ENCODE results near the gene IRX5. TPM values are rescaled to one million over a fixed set of nuclear protein-coding genes. Genes with fewer than 3 reads are reported as not detected.

IRX5 gene
- total RNA-seq, 1 donor from 2014 or later = 4.3 TPM

DNA sequence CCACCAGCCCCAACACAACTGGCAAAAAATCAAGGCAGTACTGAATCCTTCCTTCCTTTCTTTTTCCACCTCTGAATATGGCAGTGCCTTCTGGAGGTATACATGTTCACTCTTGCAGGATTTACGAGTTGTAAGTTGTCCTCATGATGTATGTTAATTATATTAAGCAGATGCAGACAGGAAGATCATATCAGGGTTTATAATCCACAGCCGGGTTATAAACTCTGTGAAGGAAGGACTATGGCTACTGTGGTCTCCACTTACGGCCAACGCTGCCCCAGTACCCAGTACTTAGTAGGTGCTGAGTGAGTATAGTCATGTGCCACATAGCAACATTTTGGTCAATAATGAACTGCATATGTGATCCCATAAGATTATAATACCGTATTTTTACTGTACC, 19.6 kb upstream of the IRX5 start:
- Mint-ChIP-seq H3K4me1 (ENCODE audit: unreplicated experiment) (no peaks in the 10 kb centered on the region), H3K9me3 (ENCODE audit: unreplicated experiment) (no peaks in the 10 kb centered on the region), H3K27ac (ENCODE audit: unreplicated experiment) (no peak overlapping the region), H3K27me3 (ENCODE audit: unreplicated experiment) (no peaks in the 10 kb centered on the region), H3K4me3 (ENCODE audit: unreplicated experiment) (no peak overlapping the region), H3K36me3 (ENCODE audit: unreplicated experiment) (peaks cover 4% of the 10 kb centered on the region)
- no peak for DNase-seq (ENCODE audit: extremely low spot score, unreplicated experiment)
- TF ChIP-seq CTCF (IDR thresholded peaks at IDR 0.05) = no peak

- Mint-ChIP-seq H3K4me1 (ENCODE audit: unreplicated experiment) (peaks cover 7% of the 10 kb centered on the region), H3K9me3 (ENCODE audit: unreplicated experiment) (no peaks in the 10 kb centered on the region), H3K27ac (ENCODE audit: unreplicated experiment) (no peak overlapping the region), H3K27me3 (ENCODE audit: unreplicated experiment) (no peaks in the 10 kb centered on the region), H3K36me3 (ENCODE audit: unreplicated experiment) (peaks cover 9% of the 10 kb centered on the region), H3K4me3 (ENCODE audit: unreplicated experiment) (no peak overlapping the region)
- no peak for DNase-seq (ENCODE audit: extremely low spot score, unreplicated experiment)
- no peak for TF ChIP-seq CTCF (IDR thresholded peaks at IDR 0.05)
Measured at GRCh38 chr16:54912720-54913119, 17.9 kb upstream of the IRX5 start.

- Mint-ChIP-seq H3K27ac (ENCODE audit: unreplicated experiment) (no peak overlapping the region), H3K9me3 (ENCODE audit: unreplicated experiment) (no peaks in the 10 kb centered on the region), H3K36me3 (ENCODE audit: unreplicated experiment) (peaks cover 17% of the 10 kb centered on the region), H3K4me3 (ENCODE audit: unreplicated experiment) (no peak overlapping the region), H3K4me1 (ENCODE audit: unreplicated experiment) (peaks cover 36% of the 10 kb centered on the region), H3K27me3 (ENCODE audit: unreplicated experiment) (no peaks in the 10 kb centered on the region)
- no peak for TF ChIP-seq CTCF (IDR thresholded peaks at IDR 0.05)
- no peak for DNase-seq (ENCODE audit: extremely low spot score, unreplicated experiment)
Measured at GRCh38 chr16:54921206-54921824, 9.3 kb upstream of the IRX5 start.

- H3K27ac Mint-ChIP-seq (ENCODE audit: unreplicated experiment) = no peak overlapping the region
- H3K27me3 Mint-ChIP-seq (ENCODE audit: unreplicated experiment) = no peaks in the 10 kb centered on the region
- TF ChIP-seq CTCF (IDR thresholded peaks at IDR 0.05) = no peak
- H3K36me3 Mint-ChIP-seq (ENCODE audit: unreplicated experiment) = peaks cover 8% of the 10 kb centered on the region
- no peak for DNase-seq (ENCODE audit: extremely low spot score, unreplicated experiment)
- no peaks in the 10 kb centered on the region for H3K9me3 Mint-ChIP-seq (ENCODE audit: unreplicated experiment)
- no peak overlapping the region for H3K4me3 Mint-ChIP-seq (ENCODE audit: unreplicated experiment)
- peaks cover 43% of the 10 kb centered on the region for H3K4me1 Mint-ChIP-seq (ENCODE audit: unreplicated experiment)
Measured at GRCh38 chr16:54923055-54923473, 7.6 kb upstream of the IRX5 start.

GRCh38 chr16:54923988-54924387, 6.7 kb upstream of the IRX5 start:
- no peaks in the 10 kb centered on the region for H3K9me3 Mint-ChIP-seq (ENCODE audit: unreplicated experiment)
- TF ChIP-seq CTCF (IDR thresholded peaks at IDR 0.05) = no peak
- no peaks in the 10 kb centered on the region for H3K27me3 Mint-ChIP-seq (ENCODE audit: unreplicated experiment)
- peaks cover 3% of the 10 kb centered on the region for H3K36me3 Mint-ChIP-seq (ENCODE audit: unreplicated experiment)
- no peak overlapping the region for H3K27ac Mint-ChIP-seq (ENCODE audit: unreplicated experiment)
- DNase-seq (ENCODE audit: extremely low spot score, unreplicated experiment) = no peak
- H3K4me3 Mint-ChIP-seq (ENCODE audit: unreplicated experiment) = no peak overlapping the region
- peaks cover 43% of the 10 kb centered on the region for H3K4me1 Mint-ChIP-seq (ENCODE audit: unreplicated experiment)

All from osteocyte (in vitro differentiated cells).